Tibial nerve (tissue), 3 donors: ENCODE data around the gene TAF6L.

Experiments used
- POLR2A ChIP-seq, 2 donors: fragments of 450-650 bp; IDR thresholded peaks; one replicate each; pipeline ENCODE4 v1.6.1; 2017; ENCODE audit warnings: antibody characterized with exemption in 2 of 2, mild to moderate bottlenecking in 2 of 2, moderate library complexity in 2 of 2
- TF ChIP-seq, protein P1 (sequence below), 5 experiments: fragments of 200-600 bp in 3 of 5; fragments of 450-650 bp in 2 of 5; sonication (generic) in 3 of 5; IDR thresholded peaks; one replicate each; pipeline ENCODE4 v1.5.1; 2016 to 2019; ENCODE audit warnings: antibody characterized with exemption in 5 of 5, mild to moderate bottlenecking in 3 of 5, moderate library complexity in 2 of 5

DNA sequence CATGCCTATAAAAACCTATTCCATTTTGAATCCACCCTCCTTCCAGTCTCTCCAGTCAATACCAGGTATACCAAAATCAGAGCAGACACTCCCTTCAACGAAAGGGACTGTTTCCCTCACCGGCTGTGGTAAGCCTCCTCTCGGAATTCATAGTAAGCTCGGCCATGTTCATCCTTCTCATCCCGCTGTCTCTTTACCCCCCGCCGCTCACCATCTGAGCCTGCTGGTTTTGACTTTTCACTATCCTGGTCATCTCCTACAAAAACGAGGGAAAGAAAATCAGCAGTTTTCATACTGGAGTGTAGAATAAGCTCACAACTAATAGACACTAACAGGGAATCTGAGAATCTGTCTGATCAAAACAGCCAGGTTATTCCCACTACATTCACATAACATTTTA, 47.0 kb upstream of the TAF6L start:
- TF ChIP-seq POLR2A (IDR thresholded peaks at IDR 0.05), result no peak
- TF ChIP-seq, protein P1, sequence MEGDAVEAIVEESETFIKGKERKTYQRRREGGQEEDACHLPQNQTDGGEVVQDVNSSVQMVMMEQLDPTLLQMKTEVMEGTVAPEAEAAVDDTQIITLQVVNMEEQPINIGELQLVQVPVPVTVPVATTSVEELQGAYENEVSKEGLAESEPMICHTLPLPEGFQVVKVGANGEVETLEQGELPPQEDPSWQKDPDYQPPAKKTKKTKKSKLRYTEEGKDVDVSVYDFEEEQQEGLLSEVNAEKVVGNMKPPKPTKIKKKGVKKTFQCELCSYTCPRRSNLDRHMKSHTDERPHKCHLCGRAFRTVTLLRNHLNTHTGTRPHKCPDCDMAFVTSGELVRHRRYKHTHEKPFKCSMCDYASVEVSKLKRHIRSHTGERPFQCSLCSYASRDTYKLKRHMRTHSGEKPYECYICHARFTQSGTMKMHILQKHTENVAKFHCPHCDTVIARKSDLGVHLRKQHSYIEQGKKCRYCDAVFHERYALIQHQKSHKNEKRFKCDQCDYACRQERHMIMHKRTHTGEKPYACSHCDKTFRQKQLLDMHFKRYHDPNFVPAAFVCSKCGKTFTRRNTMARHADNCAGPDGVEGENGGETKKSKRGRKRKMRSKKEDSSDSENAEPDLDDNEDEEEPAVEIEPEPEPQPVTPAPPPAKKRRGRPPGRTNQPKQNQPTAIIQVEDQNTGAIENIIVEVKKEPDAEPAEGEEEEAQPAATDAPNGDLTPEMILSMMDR (IDR thresholded peaks at IDR 0.05), result no peak
